Measurements from ENCODE around the gene PFKFB1.

Gene PFKFB1

GRCh38 chrX:54978448-54978847, 15.5 kb downstream of the PFKFB1 start:
- peak; percentile 8 for DNase-seq (ENCODE audit: low read depth)
- no peak overlapping the region for H3K4me3 ChIP-seq (ENCODE audit: control insufficient read depth, low read depth, low read length)

DNA sequence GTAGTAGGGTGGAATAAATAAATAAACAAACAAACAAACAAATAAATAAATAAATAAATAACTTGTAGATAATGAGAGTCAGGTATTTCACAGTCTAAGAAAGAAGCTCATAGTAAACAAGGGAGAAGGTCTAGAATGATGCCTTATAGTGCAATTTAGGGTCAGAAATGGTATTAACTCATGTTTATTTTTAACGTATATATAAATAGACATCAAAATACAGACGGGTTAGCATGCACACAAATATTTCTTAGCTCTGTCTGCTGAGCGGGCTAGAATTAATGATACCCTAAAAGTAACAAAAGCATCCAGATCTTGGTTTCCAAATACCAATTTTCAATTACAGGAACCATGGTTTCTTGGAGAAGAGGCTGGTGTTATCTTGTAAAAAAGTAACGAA, 16.6 kb downstream of the PFKFB1 start:
- no peak overlapping the region for H3K4me3 ChIP-seq (ENCODE audit: control insufficient read depth, low read depth, low read length)
- TF ChIP-seq, protein P1, sequence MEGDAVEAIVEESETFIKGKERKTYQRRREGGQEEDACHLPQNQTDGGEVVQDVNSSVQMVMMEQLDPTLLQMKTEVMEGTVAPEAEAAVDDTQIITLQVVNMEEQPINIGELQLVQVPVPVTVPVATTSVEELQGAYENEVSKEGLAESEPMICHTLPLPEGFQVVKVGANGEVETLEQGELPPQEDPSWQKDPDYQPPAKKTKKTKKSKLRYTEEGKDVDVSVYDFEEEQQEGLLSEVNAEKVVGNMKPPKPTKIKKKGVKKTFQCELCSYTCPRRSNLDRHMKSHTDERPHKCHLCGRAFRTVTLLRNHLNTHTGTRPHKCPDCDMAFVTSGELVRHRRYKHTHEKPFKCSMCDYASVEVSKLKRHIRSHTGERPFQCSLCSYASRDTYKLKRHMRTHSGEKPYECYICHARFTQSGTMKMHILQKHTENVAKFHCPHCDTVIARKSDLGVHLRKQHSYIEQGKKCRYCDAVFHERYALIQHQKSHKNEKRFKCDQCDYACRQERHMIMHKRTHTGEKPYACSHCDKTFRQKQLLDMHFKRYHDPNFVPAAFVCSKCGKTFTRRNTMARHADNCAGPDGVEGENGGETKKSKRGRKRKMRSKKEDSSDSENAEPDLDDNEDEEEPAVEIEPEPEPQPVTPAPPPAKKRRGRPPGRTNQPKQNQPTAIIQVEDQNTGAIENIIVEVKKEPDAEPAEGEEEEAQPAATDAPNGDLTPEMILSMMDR (conservative IDR thresholded peaks at IDR 0.05; ENCODE audit: control insufficient read depth, insufficient read depth, low read depth, low read length) = no peak
- DNase-seq (ENCODE audit: low read depth) = no peak

More at GRCh38 chrX:54978448-54978847, 15.5 kb downstream of the PFKFB1 start:
- TF ChIP-seq, protein P1 (conservative IDR thresholded peaks at IDR 0.05; ENCODE audit: control insufficient read depth, insufficient read depth, low read depth, low read length) = no peak

- TF ChIP-seq, protein P1 (conservative IDR thresholded peaks at IDR 0.05; ENCODE audit: control insufficient read depth, insufficient read depth, low read depth, low read length) = no peak
- no peak for DNase-seq (ENCODE audit: low read depth)
These were observed 29.1 kb downstream of the PFKFB1 start for GRCh38 chrX:54964766-54965497.

GRCh38 chrX:54961750-54962149, 32.2 kb downstream of the PFKFB1 start:
- TF ChIP-seq, protein P1 (conservative IDR thresholded peaks at IDR 0.05; ENCODE audit: control insufficient read depth, insufficient read depth, low read depth, low read length) = no peak
- no peak for DNase-seq (ENCODE audit: low read depth)
- no peak overlapping the region for H3K4me3 ChIP-seq (ENCODE audit: control insufficient read depth, low read depth, low read length)

More at GRCh38 chrX:54964766-54965497, 29.1 kb downstream of the PFKFB1 start:
- no peak overlapping the region for H3K4me3 ChIP-seq (ENCODE audit: control insufficient read depth, low read depth, low read length)

DNA sequence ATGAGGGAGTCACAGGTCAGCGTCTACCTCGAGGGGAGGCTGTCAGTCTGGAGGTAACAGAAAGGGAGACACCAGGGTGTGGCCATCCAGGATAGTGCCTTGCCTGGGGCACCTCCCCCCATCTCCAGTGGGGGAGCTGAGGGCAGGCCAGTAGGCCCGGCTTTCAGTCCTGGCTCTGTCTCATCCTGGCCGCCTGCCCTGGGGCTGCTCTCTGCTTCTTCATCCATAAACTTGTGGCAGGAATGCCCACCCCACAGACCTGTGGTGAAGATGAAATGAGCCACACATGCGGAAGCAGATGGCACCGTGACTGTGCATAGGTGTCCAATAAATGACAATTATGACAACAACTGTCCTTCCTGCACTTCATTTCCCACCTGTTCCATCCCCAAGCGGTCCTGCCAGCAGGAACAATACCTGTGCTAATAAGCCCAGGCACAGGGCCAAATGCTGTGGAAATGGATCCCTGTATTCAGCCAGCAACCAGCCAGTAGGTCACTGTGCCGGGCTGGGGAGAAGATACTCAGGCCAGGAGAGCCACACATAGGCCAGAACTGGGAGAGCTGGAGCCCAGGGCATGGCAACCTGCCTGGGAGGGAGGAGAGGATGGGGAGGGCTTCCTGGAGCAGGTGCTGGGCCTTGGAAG, 43.1 kb downstream of the PFKFB1 start:
- no peak overlapping the region for H3K4me3 ChIP-seq (ENCODE audit: control insufficient read depth, low read depth, low read length)
- no peak for DNase-seq (ENCODE audit: low read depth)
- TF ChIP-seq, protein P1 (conservative IDR thresholded peaks at IDR 0.05; ENCODE audit: control insufficient read depth, insufficient read depth, low read depth, low read length) = no peak

DNA sequence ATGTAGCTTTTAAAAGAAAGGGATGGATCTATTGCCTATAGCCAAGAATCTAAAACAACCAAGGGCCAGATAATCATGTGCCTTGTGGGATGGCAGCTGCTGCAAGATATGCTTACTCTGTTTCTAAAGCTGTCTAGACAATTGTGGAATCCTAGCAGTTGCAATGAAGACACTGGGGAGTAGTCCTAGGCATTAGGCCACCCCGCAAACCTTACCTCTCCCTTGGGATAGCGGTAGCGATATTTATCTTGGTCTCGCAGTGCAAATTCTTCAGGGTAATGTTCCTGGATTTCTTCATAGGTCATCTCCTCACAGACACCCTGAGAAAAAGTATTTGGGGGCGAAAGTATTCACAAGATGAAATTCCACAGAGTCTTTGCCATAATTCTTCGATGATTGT, 48.8 kb downstream of the PFKFB1 start:
- DNase-seq (ENCODE audit: low read depth) = no peak
- no peak overlapping the region for H3K4me3 ChIP-seq (ENCODE audit: control insufficient read depth, low read depth, low read length)
- TF ChIP-seq, protein P1 (conservative IDR thresholded peaks at IDR 0.05; ENCODE audit: control insufficient read depth, insufficient read depth, low read depth, low read length) = no peak
